Right atrium auricular region (tissue), 2 donors: ENCODE data around the gene PAN3. TPM values are rescaled to one million over a fixed set of nuclear protein-coding genes. Genes with fewer than 3 reads are reported as not detected.
A peak's percentile ranks its signal among the peaks of the same experiment; 100 is the strongest.
"Not testable (repeated sequence)": the region's sequence is repeated elsewhere in the genome, so short reads cannot be mapped to it uniquely, and the experiment has no call there.

Experiments used
- DNase-seq: peaks from one replicate; pipeline ENCODE4 v3.0.0-alpha.2; 2019; ENCODE audit warnings: low spot score
- H3K27ac ChIP-seq, 2 donors: fragments of 200-600 bp; sonication (generic); 1 replicate in 1 of 2; 2 replicates in 1 of 2; pipeline ENCODE4 v1.5.1; 2016 to 2019
- H3K27me3 ChIP-seq, 2 donors: fragments of 200-600 bp; sonication (generic); one replicate each; pipeline versions ENCODE4 v1.5.1 to v1.6.0; 2017 to 2019
- H3K36me3 ChIP-seq: fragments of 200-600 bp; sonication (generic); one replicate; pipeline ENCODE4 v1.5.1; 2016
- H3K4me1 ChIP-seq, 2 donors: fragments of 200-600 bp; sonication (generic); one replicate each; pipeline versions ENCODE4 v1.5.1 to v1.6.0; 2017 to 2019
- H3K4me3 ChIP-seq, 2 donors: fragments of 200-600 bp; sonication (generic); 1 replicate in 1 of 2; 2 replicates in 1 of 2; pipeline ENCODE4 v1.5.1; 2017 to 2019; ENCODE audit warnings: mild to moderate bottlenecking in 1 of 2, moderate library complexity in 1 of 2
- H3K9me3 ChIP-seq, 2 donors: fragments of 200-600 bp; sonication (generic); one replicate each; pipeline ENCODE4 v1.5.1; 2019
- CTCF ChIP-seq, 2 donors: fragments of 200-600 bp; sonication (generic); IDR thresholded peaks; one replicate each; pipeline ENCODE4 v1.5.1; 2019; ENCODE audit warnings: antibody characterized with exemption in 2 of 2
- total RNA-seq, 2 donors: library from RNA; depleted of rRNA; stranded (reverse); fragments of >200 nt; gene quantifications; one replicate each; pipeline ENCODE4 v1.1.0, GENCODE V29; 2016

Gene PAN3
- total RNA-seq, 2 donors from 2014 or later: 8.7 to 12.0 TPM

- no peak for TF ChIP-seq CTCF (IDR thresholded peaks at IDR 0.05)
- DNase-seq: no peak
- H3K27ac ChIP-seq: no peak overlapping the region
- H3K9me3 ChIP-seq: peaks cover 0 to 7% of the 10 kb centered on the region in 2 donors
- no peak overlapping the region for H3K4me3 ChIP-seq
- peaks cover 0 to 15% of the 10 kb centered on the region in 2 donors for H3K4me1 ChIP-seq
- peaks cover 9 to 16% of the 10 kb centered on the region in 2 donors for H3K27me3 ChIP-seq
- H3K36me3 ChIP-seq: no peaks in the 10 kb centered on the region
Measured at GRCh38 chr13:28097503-28097902, 40.8 kb upstream of the PAN3 start.

GRCh38 chr13:28099396-28100149 is 38.8 kb upstream of the PAN3 start:
- Histone ChIP-seq H3K4me3 (peak overlapping the region; percentile 7 to 44), H3K36me3 (no peaks in the 10 kb centered on the region), H3K27ac (no peak overlapping the region), H3K9me3 (peaks cover 0 to 7% of the 10 kb centered on the region in 2 donors), H3K27me3 (peaks cover 9 to 16% of the 10 kb centered on the region in 2 donors), H3K4me1 (peaks cover 0 to 15% of the 10 kb centered on the region in 2 donors)
- no peak for TF ChIP-seq CTCF (IDR thresholded peaks at IDR 0.05)
- DNase-seq: no peak

GRCh38 chr13:28100150-28101121 is 37.9 kb upstream of the PAN3 start, which contains the start of gene FLT3:
Gene FLT3 (minus strand): TSS chr13:28100576. CDS start chr13:28100510, 66 bp downstream.
- Histone ChIP-seq H3K36me3 (no peaks in the 10 kb centered on the region), H3K4me1 (peaks cover 0 to 15% of the 10 kb centered on the region in 2 donors), H3K27ac (no peak within 1 kb of the TSS), H3K27me3 (peaks cover 9 to 16% of the 10 kb centered on the region in 2 donors), H3K9me3 (peaks cover 0 to 7% of the 10 kb centered on the region in 2 donors), H3K4me3 (peak within 1 kb of the TSS; percentile 7 to 44)
- no peak for TF ChIP-seq CTCF (IDR thresholded peaks at IDR 0.05)
- DNase-seq: no peak

GRCh38 chr13:28101886-28102285 is 36.5 kb upstream of the PAN3 start:
- peaks cover 9 to 16% of the 10 kb centered on the region in 2 donors for H3K27me3 ChIP-seq
- not testable (repeated sequence) for H3K4me3 ChIP-seq, H3K9me3 ChIP-seq, H3K27ac ChIP-seq, DNase-seq, H3K36me3 ChIP-seq
- peaks cover 0 to 15% of the 10 kb centered on the region in 2 donors for H3K4me1 ChIP-seq

DNA sequence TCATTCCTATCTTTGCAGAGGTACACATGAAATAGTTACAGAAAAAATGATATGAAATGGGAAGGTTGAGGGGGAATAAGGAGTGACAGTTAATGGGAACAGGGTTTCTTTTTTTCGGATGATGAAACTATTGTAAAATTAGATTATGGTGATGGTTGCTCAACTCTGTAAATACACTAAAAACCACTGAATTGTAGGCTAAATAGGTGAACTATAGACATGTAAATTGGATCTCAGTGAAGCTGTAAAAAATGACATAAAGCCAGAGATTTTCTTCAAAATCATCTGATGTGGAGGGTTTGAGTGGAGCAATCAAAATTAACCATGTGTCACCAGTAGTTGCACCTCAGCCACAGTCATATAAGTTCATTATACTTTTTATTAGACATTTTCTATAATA is 31.4 kb upstream of the PAN3 start:
- no peak overlapping the region for H3K27ac ChIP-seq
- H3K9me3 ChIP-seq: no peaks in the 10 kb centered on the region
- H3K27me3 ChIP-seq: no peaks in the 10 kb centered on the region
- no peak overlapping the region for H3K4me3 ChIP-seq
- DNase-seq: no peak
- no peaks in the 10 kb centered on the region for H3K36me3 ChIP-seq
- no peak for TF ChIP-seq CTCF (IDR thresholded peaks at IDR 0.05)
- no peaks in the 10 kb centered on the region for H3K4me1 ChIP-seq

DNA sequence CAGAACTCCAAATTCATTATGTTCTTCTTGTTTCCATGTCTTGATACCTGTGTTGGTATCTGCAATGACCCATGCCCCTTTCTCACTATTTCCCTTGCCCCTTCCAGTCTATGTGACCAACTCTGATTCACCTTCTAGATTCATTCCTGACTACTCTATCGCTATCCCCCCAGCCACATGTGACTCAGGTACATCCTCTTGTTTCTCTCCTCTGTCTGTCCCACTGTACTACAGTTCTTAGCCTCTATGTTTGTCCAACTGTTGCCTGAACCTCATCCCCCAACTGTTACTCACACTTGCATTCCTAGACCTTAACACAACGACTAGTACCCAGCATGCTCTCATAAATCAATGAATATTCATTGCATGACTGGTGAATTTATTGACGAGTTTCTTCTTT is 27.9 kb upstream of the PAN3 start:
- no peak for DNase-seq
- TF ChIP-seq CTCF (IDR thresholded peaks at IDR 0.05): no peak
- no peaks in the 10 kb centered on the region for H3K4me1 ChIP-seq
- H3K9me3 ChIP-seq: no peaks in the 10 kb centered on the region
- H3K27me3 ChIP-seq: no peaks in the 10 kb centered on the region
- no peak overlapping the region for H3K4me3 ChIP-seq
- H3K27ac ChIP-seq: no peak overlapping the region
- H3K36me3 ChIP-seq: no peaks in the 10 kb centered on the region
